HG03342 (cell line): Measurements from ENCODE around the gene AP5Z1.
A peak's percentile ranks its signal among the peaks of the same experiment; 100 is the strongest.

Experiments
- ATAC-seq: cut with Tn5 transposase; IDR thresholded peaks from one replicate; pipeline ENCODE4 v1.9.1; 2021; ENCODE audit warnings: mild to moderate bottlenecking, moderate library complexity; ENCODE audit not compliant: unreplicated experiment

AP5Z1 gene

GRCh38 chr7:4745971-4746919, 29.2 kb upstream of the AP5Z1 start:
- no peak for ATAC-seq

GRCh38 chr7:4747013-4747412, 28.4 kb upstream of the AP5Z1 start:
- ATAC-seq, result no peak

GRCh38 chr7:4747746-4748145, 27.7 kb upstream of the AP5Z1 start:
- ATAC-seq, result no peak

GRCh38 chr7:4748231-4748681, 27.2 kb upstream of the AP5Z1 start:
- ATAC-seq, result no peak

GRCh38 chr7:4749363-4749762, 26.1 kb upstream of the AP5Z1 start:
- ATAC-seq, result no peak

GRCh38 chr7:4749798-4750197, 25.6 kb upstream of the AP5Z1 start:
- ATAC-seq, result no peak

GRCh38 chr7:4751398-4751947, 23.9 kb upstream of the AP5Z1 start:
- no peak for ATAC-seq

GRCh38 chr7:4753598-4754432, 21.6 kb upstream of the AP5Z1 start:
- peak; percentile 84 for ATAC-seq

- no peak for ATAC-seq
Measured at GRCh38 chr7:4754433-4755010, 20.9 kb upstream of the AP5Z1 start.

- no peak for ATAC-seq
Measured at GRCh38 chr7:4755045-4755444, 20.4 kb upstream of the AP5Z1 start.

GRCh38 chr7:4758111-4758510, 17.3 kb upstream of the AP5Z1 start:
- ATAC-seq, result no peak

- ATAC-seq, result no peak
Measured at GRCh38 chr7:4758791-4759190, 16.6 kb upstream of the AP5Z1 start.

- no peak for ATAC-seq
Measured at GRCh38 chr7:4759211-4759610, 16.2 kb upstream of the AP5Z1 start.

GRCh38 chr7:4760952-4761351, 14.5 kb upstream of the AP5Z1 start:
- ATAC-seq, result no peak

- ATAC-seq, result no peak
Measured at GRCh38 chr7:4762121-4763055, 13.0 kb upstream of the AP5Z1 start.

GRCh38 chr7:4763091-4763793, 12.2 kb upstream of the AP5Z1 start:
- no peak for ATAC-seq

GRCh38 chr7:4763794-4764185, 11.6 kb upstream of the AP5Z1 start:
- ATAC-seq, result no peak

- ATAC-seq, result no peak
Measured at GRCh38 chr7:4764402-4765007, 10.9 kb upstream of the AP5Z1 start.
